Neuronal stem cell (in vitro differentiated cells): ENCODE data around the gene AKR1B1.

Experiments
- DNase-seq: peaks from one replicate; pipeline ENCODE4 v3.0.0-alpha.2; 2013; ENCODE audit warnings: low spot score
- H2AFZ ChIP-seq: one replicate; pipeline ENCODE4 v1.6.1; 2013; ENCODE audit warnings: mild to moderate bottlenecking, low read length, inconsistent platforms
- H2AK5ac ChIP-seq: 2 replicates; pipeline ENCODE4 v1.6.1; 2013; ENCODE audit warnings: low read depth, mild to moderate bottlenecking, inconsistent platforms, low read length, moderate library complexity, mixed read lengths
- H2BK120ac ChIP-seq: 2 replicates; pipeline ENCODE4 v1.6.1; 2013; ENCODE audit warnings: low read depth, mild to moderate bottlenecking, inconsistent platforms, low read length, moderate library complexity, mixed read lengths
- H2BK12ac ChIP-seq: one replicate; pipeline ENCODE4 v1.6.1; 2013; ENCODE audit warnings: low read length, inconsistent platforms
- H2BK15ac ChIP-seq: 2 replicates; pipeline ENCODE4 v1.6.1; 2013; ENCODE audit warnings: mild to moderate bottlenecking, low read length, inconsistent platforms, mixed read lengths
- H2BK5ac ChIP-seq: one replicate; pipeline ENCODE4 v1.6.1; 2013; ENCODE audit warnings: inconsistent platforms, mild to moderate bottlenecking, low read length, moderate library complexity
- H3K14ac ChIP-seq: one replicate; pipeline ENCODE4 v1.6.1; 2013; ENCODE audit warnings: low read length, inconsistent platforms
- H3K18ac ChIP-seq: 2 replicates; pipeline ENCODE4 v1.6.1; 2013; ENCODE audit warnings: low read length, inconsistent platforms
- H3K23ac ChIP-seq: 2 replicates; pipeline ENCODE4 v1.6.1; 2013; ENCODE audit warnings: low read depth, mild to moderate bottlenecking, mixed read lengths, low read length, inconsistent platforms; ENCODE audit not compliant: poor library complexity
- H3K27ac ChIP-seq: replicated peaks from 3 replicates; pipeline ENCODE4 v1.5.1; 2013; ENCODE audit warnings: low read length, inconsistent platforms
- H3K27me3 ChIP-seq, 3 experiments: 2 replicates each; pipeline ENCODE4 v1.6.1; 2013; ENCODE audit warnings: low read length in 3 of 3, mild to moderate bottlenecking in 2 of 3, inconsistent platforms in 1 of 3, low read depth in 1 of 3, mixed read lengths in 1 of 3, moderate library complexity in 1 of 3; ENCODE audit not compliant: control insufficient read depth in 3 of 3, insufficient read depth in 3 of 3
- H3K36me3 ChIP-seq, 2 donors: replicated peaks in 1 of 2; 2 replicates each; pipeline ENCODE4 v1.6.1; 2013; ENCODE audit warnings: low read length in 2 of 2; ENCODE audit not compliant: control insufficient read depth in 2 of 2, insufficient read depth in 2 of 2
- H3K4ac ChIP-seq: 2 replicates; pipeline ENCODE4 v1.6.1; 2013; ENCODE audit warnings: inconsistent platforms, mild to moderate bottlenecking, low read length, moderate library complexity
- H3K4me1 ChIP-seq, 2 donors: 1 replicate in 1 of 2; 2 replicates in 1 of 2; pipeline ENCODE4 v1.6.1; 2013; ENCODE audit warnings: low read length in 2 of 2, low read depth in 1 of 2; ENCODE audit not compliant: control insufficient read depth in 2 of 2, insufficient read depth in 1 of 2
- H3K4me2 ChIP-seq: one replicate; pipeline ENCODE4 v1.6.1; 2013; ENCODE audit warnings: mild to moderate bottlenecking, low read length, inconsistent platforms; ENCODE audit not compliant: insufficient read depth, poor library complexity, severe bottlenecking
- H3K4me3 ChIP-seq, 2 donors: 2 replicates each; pipeline ENCODE4 v1.5.1; 2013; ENCODE audit warnings: low read length in 2 of 2, mild to moderate bottlenecking in 2 of 2, inconsistent platforms in 1 of 2, moderate library complexity in 1 of 2
- H3K79me1 ChIP-seq: one replicate; pipeline ENCODE4 v1.6.1; 2013; ENCODE audit warnings: low read depth, mild to moderate bottlenecking, inconsistent platforms, low read length, moderate library complexity
- H3K9ac ChIP-seq: one replicate; pipeline ENCODE4 v1.6.1; 2013; ENCODE audit warnings: mild to moderate bottlenecking, low read depth, low read length, inconsistent platforms; ENCODE audit not compliant: poor library complexity
- H3K9me3 ChIP-seq, 2 donors: replicated peaks in 1 of 2; 2 replicates each; pipeline versions ENCODE3 to v1.6.1; 2013; ENCODE audit warnings: low read length in 2 of 2, mild to moderate bottlenecking in 2 of 2, inconsistent platforms in 1 of 2, low read depth in 1 of 2, mixed read lengths in 1 of 2, moderate library complexity in 1 of 2; ENCODE audit not compliant: control insufficient read depth in 2 of 2, insufficient read depth in 1 of 2
- H4K8ac ChIP-seq: one replicate; pipeline ENCODE4 v1.6.1; 2013; ENCODE audit warnings: low read depth, mild to moderate bottlenecking, inconsistent platforms, low read length, moderate library complexity
- H4K91ac ChIP-seq: one replicate; pipeline ENCODE4 v1.6.1; 2013; ENCODE audit warnings: low read length, low read depth, mild to moderate bottlenecking, inconsistent platforms; ENCODE audit not compliant: poor library complexity
- WGBS, 2 donors: extraction: QIAGEN DNeasy Blood & Tissue Kit; methylation state at CpG; one replicate each; pipeline ENCODE4 v1.1.7; 2013; ENCODE audit warnings: missing lambda C conversion rate in 2 of 2, mixed read lengths in 1 of 2; ENCODE audit not compliant: insufficient read length in 2 of 2, insufficient replicate concordance in 1 of 2; ENCODE audit errors: extremely low coverage in 2 of 2; 5-methylcytosine and 5-hydroxymethylcytosine counted together

Gene AKR1B1

DNA sequence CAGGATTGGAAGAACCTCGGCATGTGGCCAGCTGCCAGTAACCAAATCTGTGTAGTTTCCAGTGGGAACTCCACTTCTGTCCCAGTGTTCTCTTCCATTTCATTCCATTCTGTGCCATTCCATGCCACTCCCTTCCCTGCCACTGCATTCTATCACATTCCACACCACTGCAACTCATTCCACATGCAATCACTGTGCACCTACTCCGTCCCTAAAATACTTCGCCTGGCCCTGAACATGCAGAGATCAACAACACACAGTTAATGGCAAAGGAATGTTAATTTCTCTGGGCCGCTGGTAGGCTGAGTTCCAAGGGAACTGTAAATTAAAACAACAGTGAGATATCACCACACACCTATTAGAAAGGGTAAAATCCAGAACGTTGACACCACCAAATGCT is 64.8 kb downstream of the AKR1B1 start:
- H3K27ac ChIP-seq, result no peak overlapping the region
- no peak overlapping the region for H3K4ac ChIP-seq
- H3K4me3 ChIP-seq, result no peak overlapping the region
- no peak overlapping the region for H4K8ac ChIP-seq
- H4K91ac ChIP-seq, result no peak overlapping the region
- H3K79me1 ChIP-seq, result no peaks in the 10 kb centered on the region
- H2BK120ac ChIP-seq, result no peak overlapping the region
- no peak overlapping the region for H3K9ac ChIP-seq
- no peak overlapping the region for H3K18ac ChIP-seq
- no peak overlapping the region for H2BK5ac ChIP-seq
- H2AFZ ChIP-seq, result no peak overlapping the region
- no peaks in the 10 kb centered on the region for H3K4me1 ChIP-seq
- H2AK5ac ChIP-seq, result no peak overlapping the region
- no peak overlapping the region for H3K23ac ChIP-seq
- H3K14ac ChIP-seq, result no peak overlapping the region
- H3K9me3 ChIP-seq, result no peaks in the 10 kb centered on the region
- WGBS, 2 donors, result no CpG with 5 or more reads among the region's 5 CpGs
- H2BK15ac ChIP-seq, result no peak overlapping the region
- H3K4me2 ChIP-seq, result no peak overlapping the region
- DNase-seq, result no peak
- H3K36me3 ChIP-seq, result no peaks in the 10 kb centered on the region
- H2BK12ac ChIP-seq, result no peak overlapping the region
- no peaks in the 10 kb centered on the region for H3K27me3 ChIP-seq
